Measurements from ENCODE around the gene GTF2A1L.

- no peak for TF ChIP-seq ZBTB40 (IDR thresholded peaks at IDR 0.05; ENCODE audit: borderline replicate concordance)
- no peak for TF ChIP-seq REST (IDR thresholded peaks at IDR 0.05; ENCODE audit: low read depth, low read length)
- no peak for TF ChIP-seq YY1 (IDR thresholded peaks at IDR 0.05; ENCODE audit: low read depth, low read length)
These were observed 1.9 kb downstream of the GTF2A1L start for GRCh38 chr2:48619526-48619925.
